T-helper 2 cell treated with Interferon-gamma antibody and Interleukin-4, amounts not matched to agents 100 ng/mL and 5 ng/mL, for 36 hours (primary cell): ENCODE results near the gene SUPV3L1. TPM values are rescaled to one million over a fixed set of nuclear protein-coding genes. Genes with fewer than 3 reads are reported as not detected.

Experiments used
- intact Hi-C: fragments of 100-400 bp; cut with micrococcal nuclease; formaldehyde crosslinking; loops from one replicate; pipeline ENCODE4 v1.15.1; 2023
- total RNA-seq: library from RNA; stranded (reverse); gene quantifications from 2 replicates; pipeline ENCODE4 v1.2.3, GENCODE V29; 2022

SUPV3L1 gene
- total RNA-seq, 1 donor from 2014 or later: 43.8 TPM

GRCh38 chr10:69254877-69255276, 74.8 kb downstream of the SUPV3L1 start:
- intact Hi-C loops: no loop called here

Other genes starting within 250 kb of the SUPV3L1 start
- 107 and 109 TPM in 2 replicates for gene DDX21, start 224.1 kb upstream of the SUPV3L1 start, total RNA-seq
- 13.5 and 14.5 TPM in 2 replicates for gene KIFBP, start 191.4 kb upstream of the SUPV3L1 start, total RNA-seq
- 215 and 220 TPM in 2 replicates for gene SRGN, start 92.1 kb upstream of the SUPV3L1 start, total RNA-seq
- 35.4 and 38.5 TPM in 2 replicates for gene VPS26A, start 56.1 kb upstream of the SUPV3L1 start, total RNA-seq
- gene HKDC1, start 40.1 kb downstream of the SUPV3L1 start, total RNA-seq: 1.3 and 2.9 TPM in 2 replicates
- 145 and 147 TPM in 2 replicates for gene HK1, start 98.3 kb downstream of the SUPV3L1 start, total RNA-seq
- not detected in 2 replicates for gene TACR2, start 236.7 kb downstream of the SUPV3L1 start, total RNA-seq